Activated B cell treated with CpG ODN at 0.5 μM for 24 hours (primary cell): Measurements from ENCODE around the gene KLRF2. TPM values are rescaled to one million over a fixed set of nuclear protein-coding genes. Genes with fewer than 3 reads are reported as not detected.

Source experiments
- ATAC-seq: fragments of 200-7000 bp; cut with Tn5 transposase; one replicate; pipeline ENCODE4 v1.10.0; 2021; ENCODE audit warnings: low read depth, mild to moderate bottlenecking, moderate library complexity
- CTCF ChIA-PET: fragments of 350-600 bp; sonication (Branson Sonifier 250); formaldehyde crosslinking; loops from one replicate; lab custom pipeline; 2021; ENCODE audit warnings: antibody characterized with exemption; lab: Charles Lee
- POLR2A ChIA-PET: fragments of 350-600 bp; sonication (Branson Sonifier 250); formaldehyde crosslinking; loops from one replicate; lab custom pipeline; 2021; ENCODE audit warnings: antibody characterized with exemption; lab: Charles Lee
- DNase-seq: peaks from one replicate; pipeline ENCODE4 v3.0.0; 2022
- H3K27ac Mint-ChIP-seq: one replicate; pipeline ENCODE4 v1.8.0; 2020; ENCODE audit warnings: mixed read lengths
- H3K27me3 Mint-ChIP-seq: one replicate; pipeline ENCODE4 v1.8.0; 2021; ENCODE audit warnings: mixed read lengths
- H3K36me3 Mint-ChIP-seq: one replicate; pipeline ENCODE4 v1.8.0; 2021; ENCODE audit warnings: low read depth, mixed read lengths
- H3K4me1 Mint-ChIP-seq: one replicate; pipeline ENCODE4 v1.8.0; 2021; ENCODE audit warnings: mixed read lengths
- H3K4me3 Mint-ChIP-seq: one replicate; pipeline ENCODE4 v1.8.0; 2020; ENCODE audit warnings: mild to moderate bottlenecking, mixed read lengths
- H3K9me3 Mint-ChIP-seq: one replicate; pipeline ENCODE4 v1.8.0; 2020; ENCODE audit warnings: mixed read lengths
- intact Hi-C: fragments of 100-400 bp; cut with micrococcal nuclease; formaldehyde crosslinking; loops from one replicate; pipeline ENCODE4 v1.15.1; 2024
- total RNA-seq: library from RNA; stranded (reverse); gene quantifications from 2 replicates; pipeline ENCODE4 v1.2.3, GENCODE V29; 2022
- TF ChIP-seq, protein P1 (sequence below): fragments of 200-600 bp; IDR thresholded peaks from one replicate; pipeline ENCODE4 v1.8.0; 2022; ENCODE audit warnings: antibody characterized with exemption, mild to moderate bottlenecking

KLRF2 gene
- total RNA-seq, 1 donor from 2014 or later = not detected

- TF ChIP-seq, protein P1, sequence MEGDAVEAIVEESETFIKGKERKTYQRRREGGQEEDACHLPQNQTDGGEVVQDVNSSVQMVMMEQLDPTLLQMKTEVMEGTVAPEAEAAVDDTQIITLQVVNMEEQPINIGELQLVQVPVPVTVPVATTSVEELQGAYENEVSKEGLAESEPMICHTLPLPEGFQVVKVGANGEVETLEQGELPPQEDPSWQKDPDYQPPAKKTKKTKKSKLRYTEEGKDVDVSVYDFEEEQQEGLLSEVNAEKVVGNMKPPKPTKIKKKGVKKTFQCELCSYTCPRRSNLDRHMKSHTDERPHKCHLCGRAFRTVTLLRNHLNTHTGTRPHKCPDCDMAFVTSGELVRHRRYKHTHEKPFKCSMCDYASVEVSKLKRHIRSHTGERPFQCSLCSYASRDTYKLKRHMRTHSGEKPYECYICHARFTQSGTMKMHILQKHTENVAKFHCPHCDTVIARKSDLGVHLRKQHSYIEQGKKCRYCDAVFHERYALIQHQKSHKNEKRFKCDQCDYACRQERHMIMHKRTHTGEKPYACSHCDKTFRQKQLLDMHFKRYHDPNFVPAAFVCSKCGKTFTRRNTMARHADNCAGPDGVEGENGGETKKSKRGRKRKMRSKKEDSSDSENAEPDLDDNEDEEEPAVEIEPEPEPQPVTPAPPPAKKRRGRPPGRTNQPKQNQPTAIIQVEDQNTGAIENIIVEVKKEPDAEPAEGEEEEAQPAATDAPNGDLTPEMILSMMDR = no peak
- POLR2A ChIA-PET = no interaction called here
- H3K27me3 Mint-ChIP-seq = peaks cover 3% of the 10 kb centered on the region
Measured at GRCh38 chr12:9928607-9929006, 47.3 kb downstream of the KLRF2 start.

DNA sequence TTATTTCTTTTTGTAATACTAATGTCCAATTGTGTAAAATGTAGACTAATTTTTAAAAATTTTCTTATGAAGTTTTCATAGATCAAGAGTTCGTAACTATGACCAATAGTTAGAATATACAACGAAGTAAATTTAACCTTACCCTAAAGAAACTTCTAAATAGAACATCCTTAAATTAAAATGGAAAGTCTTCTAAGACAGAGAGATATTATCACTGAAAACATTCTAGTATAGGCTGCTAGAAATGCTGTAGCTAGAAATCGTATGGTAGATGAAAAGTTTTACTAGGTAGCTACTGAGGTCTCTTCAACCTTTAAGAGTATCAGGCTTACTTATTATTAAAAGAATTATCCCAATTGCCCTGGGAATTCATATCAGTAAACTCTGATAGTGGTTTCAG lies 50.0 kb downstream of the KLRF2 start:
- TF ChIP-seq, protein P1 = no peak
- ATAC-seq (no peak), DNase-seq (no peak)
- Mint-ChIP-seq H3K4me1 (no peaks in the 10 kb centered on the region), H3K4me3 (no peak overlapping the region), H3K27ac (no peak overlapping the region), H3K27me3 (peaks cover 2% of the 10 kb centered on the region), H3K36me3 (no peaks in the 10 kb centered on the region), H3K9me3 (no peaks in the 10 kb centered on the region)
- intact Hi-C loops = no loop called here
- ChIA-PET POLR2A (interaction anchor here (0.6 kb wide), 1 partner anchor 281 kb away, joined by 4 read pairs; no protein-coding TSS in a partner anchor), CTCF (interaction anchor here (1.3 kb wide), 1 partner anchor 178 kb away, joined by 3 read pairs; no protein-coding TSS in a partner anchor)

More at GRCh38 chr12:9928607-9929006, 47.3 kb downstream of the KLRF2 start:
- Mint-ChIP-seq H3K36me3 (no peaks in the 10 kb centered on the region), H3K4me3 (no peak overlapping the region), H3K4me1 (peaks cover 4% of the 10 kb centered on the region), H3K27ac (no peak overlapping the region), H3K9me3 (no peaks in the 10 kb centered on the region)
- CTCF ChIA-PET = interaction anchor here (4.7 kb wide), 1 partner anchor 114 kb away, joined by 37 read pairs; no protein-coding TSS in a partner anchor
- intact Hi-C loops = loop anchor here (5.0 kb wide), 1 partner anchor 131 kb away; no protein-coding TSS in a partner anchor
- DNase-seq (no peak), ATAC-seq (no peak)

DNA sequence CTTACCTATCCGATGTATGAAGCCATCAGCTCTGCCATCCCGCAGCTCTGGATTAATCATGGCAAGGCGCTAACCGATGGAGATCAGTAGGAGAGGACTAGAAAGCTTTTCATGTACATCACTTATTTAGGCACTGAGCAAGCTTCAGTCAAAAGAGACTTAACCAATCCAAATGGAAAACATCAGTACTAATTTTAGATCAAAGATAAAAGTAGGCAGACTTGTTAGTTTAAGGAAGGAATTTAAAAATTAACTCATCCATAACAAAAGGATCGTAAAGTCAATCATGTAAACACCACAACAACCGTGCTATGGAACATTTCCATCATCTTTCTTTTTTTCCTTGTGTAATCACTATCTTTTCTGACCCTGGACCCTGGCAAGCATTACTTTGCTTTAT lies 51.0 kb downstream of the KLRF2 start, which contains the start of gene CLEC2A:
TSS of gene CLEC2A (minus strand) at position 101 of the 400 bp plus-strand sequence. CDS start at position 60, 41 bp downstream.
- ChIA-PET CTCF (interaction anchor here (0.6 to 1.3 kb wide), 2 partner anchors 117 to 179 kb away, joined by 3 to 4 read pairs; no protein-coding TSS in a partner anchor), POLR2A (no interaction called here)
- Mint-ChIP-seq H3K27me3 (peaks cover 2% of the 10 kb centered on the region), H3K4me3 (no peak within 1 kb of the TSS), H3K9me3 (no peaks in the 10 kb centered on the region), H3K36me3 (no peaks in the 10 kb centered on the region), H3K4me1 (no peaks in the 10 kb centered on the region), H3K27ac (no peak within 1 kb of the TSS)
- TF ChIP-seq, protein P1 = no peak
- ATAC-seq = no peak
- no peak for DNase-seq
- intact Hi-C loops = no loop called here

DNA sequence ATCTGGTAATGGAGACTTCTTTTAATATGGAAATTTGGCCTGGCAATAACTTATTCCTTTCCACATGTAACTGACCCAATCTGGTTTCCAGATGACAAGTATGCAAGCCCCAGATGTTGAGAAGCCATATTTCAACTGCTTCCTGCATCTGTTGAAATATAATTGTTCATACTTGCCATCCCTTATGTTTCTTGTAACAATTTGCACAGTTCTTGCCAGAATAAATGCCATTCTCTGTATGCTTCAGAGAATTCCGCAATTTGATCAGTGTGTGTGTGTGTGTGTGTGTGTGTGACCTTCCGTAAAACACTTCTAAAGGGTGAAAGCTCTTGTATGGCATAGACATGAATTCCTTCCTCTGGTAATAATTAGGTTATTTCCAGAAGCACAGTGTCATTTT lies 52.7 kb downstream of the KLRF2 start:
- ATAC-seq (no peak), DNase-seq (no peak)
- ChIA-PET POLR2A (interaction anchor here (0.6 kb wide), 1 partner anchor 1239 kb away, joined by 3 read pairs; no protein-coding TSS in a partner anchor), CTCF (interaction anchor here (0.7 kb wide), 1 partner anchor 45 kb away, joined by 3 read pairs; no protein-coding TSS in a partner anchor)
- intact Hi-C loops = no loop called here
- TF ChIP-seq, protein P1 = no peak
- Mint-ChIP-seq H3K27ac (no peak overlapping the region), H3K9me3 (no peaks in the 10 kb centered on the region), H3K4me1 (no peaks in the 10 kb centered on the region), H3K36me3 (no peaks in the 10 kb centered on the region), H3K27me3 (peaks cover 4% of the 10 kb centered on the region), H3K4me3 (no peak overlapping the region)

DNA sequence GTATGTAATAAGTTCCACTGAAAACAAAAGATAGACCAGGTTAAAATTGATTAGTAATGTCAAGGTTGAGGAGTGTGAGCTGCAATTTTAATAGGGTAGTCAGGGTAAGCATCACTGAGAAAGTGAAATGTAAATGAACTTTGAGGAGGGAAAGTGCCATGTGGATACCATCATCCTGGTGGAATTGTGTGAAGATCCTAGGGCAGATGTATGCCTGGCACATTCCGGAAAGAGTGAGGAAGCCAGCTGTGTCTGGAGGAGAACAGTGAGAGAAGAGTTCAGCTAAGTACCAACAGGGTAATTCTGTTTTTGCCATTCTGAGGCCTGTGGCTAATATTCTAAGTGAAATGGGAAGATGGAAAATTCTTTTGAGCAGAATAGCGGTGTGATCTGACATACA lies 53.7 kb downstream of the KLRF2 start:
- Mint-ChIP-seq H3K9me3 (no peaks in the 10 kb centered on the region), H3K36me3 (no peaks in the 10 kb centered on the region), H3K4me3 (no peak overlapping the region), H3K27me3 (peaks cover 7% of the 10 kb centered on the region), H3K27ac (no peak overlapping the region), H3K4me1 (no peaks in the 10 kb centered on the region)
- TF ChIP-seq, protein P1 = no peak
- ChIA-PET CTCF (no interaction called here), POLR2A (no interaction called here)
- intact Hi-C loops = no loop called here
- no peak for DNase-seq
- no peak for ATAC-seq
